T-helper 22 cell (primary cell): ENCODE measurements around the gene ABCA10.
"Not testable (repeated sequence)": the region's sequence is repeated elsewhere in the genome, so short reads cannot be mapped to it uniquely, and the experiment has no call there.

Experiments
- DNase-seq: peaks from one replicate; pipeline ENCODE4 v3.0.0-alpha.2; 2020; ENCODE audit warnings: low read depth

The ABCA10 gene

GRCh38 chr17:69223809-69224208 is 4.8 kb downstream of the ABCA10 start:
- DNase-seq = no peak

GRCh38 chr17:69222707-69223258 is 5.8 kb downstream of the ABCA10 start:
- no peak for DNase-seq

- no peak for DNase-seq
Observed at GRCh38 chr17:69220098-69220497, 8.5 kb downstream of the ABCA10 start.

GRCh38 chr17:69218986-69219385 is 9.6 kb downstream of the ABCA10 start:
- DNase-seq = no peak

- DNase-seq = no peak
Observed at GRCh38 chr17:69213059-69213813, 15.4 kb downstream of the ABCA10 start.

- no peak for DNase-seq
Observed at GRCh38 chr17:69208640-69209039, 20.0 kb downstream of the ABCA10 start.

- DNase-seq = no peak
Observed at GRCh38 chr17:69207151-69207550, 21.5 kb downstream of the ABCA10 start.

GRCh38 chr17:69198238-69198637 is 30.4 kb downstream of the ABCA10 start:
- DNase-seq = no peak

- DNase-seq = not testable (repeated sequence)
Observed at GRCh38 chr17:69196105-69196653, 32.4 kb downstream of the ABCA10 start.

- DNase-seq = no peak
Observed at GRCh38 chr17:69192754-69193153, 35.9 kb downstream of the ABCA10 start.

GRCh38 chr17:69188796-69189195 is 39.8 kb downstream of the ABCA10 start:
- DNase-seq = no peak

- no peak for DNase-seq
Observed at GRCh38 chr17:69188064-69188463, 40.6 kb downstream of the ABCA10 start.

GRCh38 chr17:69187294-69187693 is 41.3 kb downstream of the ABCA10 start:
- DNase-seq = no peak

- no peak for DNase-seq
Observed at GRCh38 chr17:69179227-69179952, 49.2 kb downstream of the ABCA10 start.

GRCh38 chr17:69176457-69176795 is 52.2 kb downstream of the ABCA10 start:
- DNase-seq = no peak

GRCh38 chr17:69175625-69176456 is 52.8 kb downstream of the ABCA10 start:
- no peak for DNase-seq

GRCh38 chr17:69175262-69175624 is 53.4 kb downstream of the ABCA10 start:
- DNase-seq = no peak

GRCh38 chr17:69173118-69173517 is 55.5 kb downstream of the ABCA10 start:
- DNase-seq = no peak

- no peak for DNase-seq
Observed at GRCh38 chr17:69170377-69170776, 58.2 kb downstream of the ABCA10 start.

- not testable (repeated sequence) for DNase-seq
Observed at GRCh38 chr17:69168642-69169041, 60.0 kb downstream of the ABCA10 start.

- DNase-seq = no peak
Observed at GRCh38 chr17:69166957-69167356, 61.7 kb downstream of the ABCA10 start.

GRCh38 chr17:69164206-69164605 is 64.4 kb downstream of the ABCA10 start:
- no peak for DNase-seq
